SK-N-SH treated with all-trans-retinoic acid at 6 μM for 48 hours (cell line): ENCODE data around the gene LRRC56.

Experiments
- ATAC-seq: fragments of 200-7000 bp; cut with Tn5 transposase; 3 replicates; pipeline ENCODE4 v1.9.1; 2020; ENCODE audit warnings: mild to moderate bottlenecking, moderate library complexity
- BACH2 ChIP-seq: fragments of 250-450 bp; sonication (Bioruptor Pico); IDR thresholded peaks from 2 replicates; pipeline ENCODE4 v1.9.0; 2021; ENCODE audit warnings: mild to moderate bottlenecking, borderline replicate concordance
- CSDC2 ChIP-seq: fragments of 250-450 bp; sonication (Bioruptor Pico); IDR thresholded peaks from 2 replicates; pipeline ENCODE4 v1.5.0; 2020; ENCODE audit warnings: mild to moderate bottlenecking, moderate library complexity
- ESRRG ChIP-seq: fragments of 250-450 bp; sonication (Bioruptor Pico); IDR thresholded peaks from 2 replicates; pipeline ENCODE4 v1.6.1; 2021; ENCODE audit warnings: mild to moderate bottlenecking
- GLIS3 ChIP-seq: fragments of 250-450 bp; sonication (Bioruptor Pico); IDR thresholded peaks from 2 replicates; pipeline ENCODE4 v1.5.0; 2020; ENCODE audit warnings: mild to moderate bottlenecking, moderate library complexity
- ISL1 ChIP-seq: fragments of 250-450 bp; sonication (Bioruptor Pico); IDR thresholded peaks from 2 replicates; pipeline ENCODE4 v2.1.2; 2022; ENCODE audit warnings: mild to moderate bottlenecking, moderate library complexity
- OSR1 ChIP-seq: fragments of 250-450 bp; sonication (Bioruptor Pico); IDR thresholded peaks from 2 replicates; pipeline ENCODE4 v1.8.0; 2022; ENCODE audit warnings: moderate library complexity, mild to moderate bottlenecking, inconsistent platforms
- PPARA ChIP-seq: fragments of 250-450 bp; sonication (Bioruptor Pico); IDR thresholded peaks from 2 replicates; pipeline ENCODE4 v1.5.0; 2020; ENCODE audit warnings: mild to moderate bottlenecking, borderline replicate concordance
- SNAI2 ChIP-seq: fragments of 250-450 bp; sonication (Bioruptor Pico); IDR thresholded peaks from 2 replicates; pipeline ENCODE4 v1.5.0; 2020; ENCODE audit warnings: mild to moderate bottlenecking, moderate library complexity
- TCF4 ChIP-seq: fragments of 250-450 bp; sonication (Bioruptor Pico); IDR thresholded peaks from 2 replicates; pipeline ENCODE4 v1.8.0; 2021; ENCODE audit warnings: mild to moderate bottlenecking, moderate library complexity, borderline replicate concordance
- TOX ChIP-seq: fragments of 250-450 bp; sonication (Bioruptor Pico); IDR thresholded peaks from 2 replicates; pipeline ENCODE4 v1.8.0; 2021; ENCODE audit warnings: mild to moderate bottlenecking, moderate library complexity, borderline replicate concordance
- ZC3H10 ChIP-seq: fragments of 250-450 bp; sonication (Bioruptor Pico); IDR thresholded peaks from 2 replicates; pipeline ENCODE4 v1.5.1; 2021; ENCODE audit warnings: mild to moderate bottlenecking, moderate library complexity
- ZFP3 ChIP-seq: fragments of 250-450 bp; sonication (Bioruptor Pico); IDR thresholded peaks from 2 replicates; pipeline ENCODE4 v1.5.0; 2020; ENCODE audit warnings: mild to moderate bottlenecking, moderate library complexity
- ZFP30 ChIP-seq: fragments of 450-650 bp; formaldehyde crosslinking; IDR thresholded peaks from 2 replicates; pipeline ENCODE4 v1.5.0; 2022; ENCODE audit warnings: mild to moderate bottlenecking, moderate library complexity
- ZNF565 ChIP-seq: fragments of 450-650 bp; formaldehyde crosslinking; conservative IDR thresholded peaks from 2 replicates; pipeline ENCODE4 v1.5.0; 2020; ENCODE audit warnings: low read depth, mild to moderate bottlenecking, moderate library complexity
- ZNF70 ChIP-seq: fragments of 450-650 bp; formaldehyde crosslinking; IDR thresholded peaks from 2 replicates; pipeline ENCODE4 v1.5.0; 2020; ENCODE audit warnings: mild to moderate bottlenecking, moderate library complexity
- ZNF8 ChIP-seq: fragments of 450-650 bp; formaldehyde crosslinking; IDR thresholded peaks from 2 replicates; pipeline ENCODE4 v1.5.0; 2020; ENCODE audit warnings: mild to moderate bottlenecking, moderate library complexity
- TF ChIP-seq, protein P1 (sequence below): fragments of 250-450 bp; sonication (Bioruptor Pico); IDR thresholded peaks from 2 replicates; pipeline ENCODE4 v1.5.1; 2021; ENCODE audit warnings: mild to moderate bottlenecking, moderate library complexity
- TF ChIP-seq, protein P2 (sequence below): fragments of 250-450 bp; sonication (Bioruptor Pico); IDR thresholded peaks from 2 replicates; pipeline ENCODE4 v1.5.0; 2020; ENCODE audit warnings: mild to moderate bottlenecking, moderate library complexity
- TF ChIP-seq, protein P3 (sequence below): fragments of 250-450 bp; sonication (Bioruptor Pico); IDR thresholded peaks from 2 replicates; pipeline ENCODE4 v1.8.0; 2021; ENCODE audit warnings: low read depth, mild to moderate bottlenecking, moderate library complexity, borderline replicate concordance
- TF ChIP-seq, protein P4 (sequence below): fragments of 250-450 bp; sonication (Bioruptor Pico); IDR thresholded peaks from 2 replicates; pipeline ENCODE4 v1.8.0; 2020; ENCODE audit warnings: mild to moderate bottlenecking, moderate library complexity, borderline replicate concordance

The LRRC56 gene

DNA sequence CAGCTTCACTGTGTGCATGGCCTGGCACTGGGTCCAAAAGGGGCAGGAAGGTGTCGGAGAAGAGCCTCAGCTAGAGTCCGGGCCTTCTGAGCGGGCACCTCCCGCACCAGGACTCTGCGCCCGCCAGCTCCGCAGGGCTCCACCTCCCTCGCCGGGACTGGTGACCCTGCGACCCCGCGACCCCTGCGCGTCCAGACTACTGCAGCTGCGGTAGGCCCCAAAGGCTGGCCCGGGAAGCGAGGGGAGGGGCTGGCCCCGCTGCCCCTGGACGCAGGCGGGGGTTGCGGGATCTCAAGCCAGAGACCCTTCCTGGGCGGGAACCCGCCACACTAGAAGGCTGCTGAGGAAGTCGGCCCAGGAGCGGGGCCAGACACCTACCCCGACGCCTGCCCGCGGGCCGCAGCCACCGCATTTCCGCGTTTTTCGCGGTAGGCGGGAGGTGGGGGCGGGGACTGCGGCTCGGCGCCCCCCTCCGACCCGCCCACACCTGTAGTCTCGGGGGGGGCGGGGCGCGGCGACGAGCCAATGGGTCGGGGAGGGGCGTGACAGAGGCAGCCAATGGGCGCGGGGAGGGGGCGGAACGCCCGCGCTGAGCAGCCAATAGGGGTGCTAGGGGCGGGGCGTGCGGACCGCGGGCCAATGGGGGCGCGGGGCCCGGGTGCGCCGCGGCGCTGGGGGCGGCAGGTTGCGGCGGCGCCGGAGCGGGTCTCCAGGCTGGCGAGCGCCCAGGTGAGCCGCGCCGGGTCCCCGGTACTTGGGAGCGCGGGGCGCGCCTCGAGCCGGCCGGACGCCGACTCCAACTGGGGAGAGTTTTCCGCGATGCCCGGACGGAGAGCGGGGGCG is 23.2 kb downstream of the LRRC56 start, which contains the start of the genes LMNTD2 and RASSF7:
Gene LMNTD2, minus strand, starts transcription at position 434 of the 843 bp plus-strand sequence. Its CDS starts 22 bp downstream, at position 412.
Gene RASSF7, plus strand, starts transcription at position 666 of the 843 bp plus-strand sequence. CDS start 799 bp downstream, outside the sequence.
- TF ChIP-seq GLIS3 (CRISPR knock-in tag): no peak
- TF ChIP-seq TOX (CRISPR knock-in tag): no peak
- TF ChIP-seq TCF4 (CRISPR knock-in tag): no peak
- TF ChIP-seq, protein P1, sequence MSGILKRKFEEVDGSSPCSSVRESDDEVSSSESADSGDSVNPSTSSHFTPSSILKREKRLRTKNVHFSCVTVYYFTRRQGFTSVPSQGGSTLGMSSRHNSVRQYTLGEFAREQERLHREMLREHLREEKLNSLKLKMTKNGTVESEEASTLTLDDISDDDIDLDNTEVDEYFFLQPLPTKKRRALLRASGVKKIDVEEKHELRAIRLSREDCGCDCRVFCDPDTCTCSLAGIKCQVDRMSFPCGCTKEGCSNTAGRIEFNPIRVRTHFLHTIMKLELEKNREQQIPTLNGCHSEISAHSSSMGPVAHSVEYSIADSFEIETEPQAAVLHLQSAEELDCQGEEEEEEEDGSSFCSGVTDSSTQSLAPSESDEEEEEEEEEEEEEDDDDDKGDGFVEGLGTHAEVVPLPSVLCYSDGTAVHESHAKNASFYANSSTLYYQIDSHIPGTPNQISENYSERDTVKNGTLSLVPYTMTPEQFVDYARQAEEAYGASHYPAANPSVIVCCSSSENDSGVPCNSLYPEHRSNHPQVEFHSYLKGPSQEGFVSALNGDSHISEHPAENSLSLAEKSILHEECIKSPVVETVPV (CRISPR knock-in tag): no peak
- TF ChIP-seq, all 23 proteins: peak for 0
- ATAC-seq: peak; percentile 86

DNA sequence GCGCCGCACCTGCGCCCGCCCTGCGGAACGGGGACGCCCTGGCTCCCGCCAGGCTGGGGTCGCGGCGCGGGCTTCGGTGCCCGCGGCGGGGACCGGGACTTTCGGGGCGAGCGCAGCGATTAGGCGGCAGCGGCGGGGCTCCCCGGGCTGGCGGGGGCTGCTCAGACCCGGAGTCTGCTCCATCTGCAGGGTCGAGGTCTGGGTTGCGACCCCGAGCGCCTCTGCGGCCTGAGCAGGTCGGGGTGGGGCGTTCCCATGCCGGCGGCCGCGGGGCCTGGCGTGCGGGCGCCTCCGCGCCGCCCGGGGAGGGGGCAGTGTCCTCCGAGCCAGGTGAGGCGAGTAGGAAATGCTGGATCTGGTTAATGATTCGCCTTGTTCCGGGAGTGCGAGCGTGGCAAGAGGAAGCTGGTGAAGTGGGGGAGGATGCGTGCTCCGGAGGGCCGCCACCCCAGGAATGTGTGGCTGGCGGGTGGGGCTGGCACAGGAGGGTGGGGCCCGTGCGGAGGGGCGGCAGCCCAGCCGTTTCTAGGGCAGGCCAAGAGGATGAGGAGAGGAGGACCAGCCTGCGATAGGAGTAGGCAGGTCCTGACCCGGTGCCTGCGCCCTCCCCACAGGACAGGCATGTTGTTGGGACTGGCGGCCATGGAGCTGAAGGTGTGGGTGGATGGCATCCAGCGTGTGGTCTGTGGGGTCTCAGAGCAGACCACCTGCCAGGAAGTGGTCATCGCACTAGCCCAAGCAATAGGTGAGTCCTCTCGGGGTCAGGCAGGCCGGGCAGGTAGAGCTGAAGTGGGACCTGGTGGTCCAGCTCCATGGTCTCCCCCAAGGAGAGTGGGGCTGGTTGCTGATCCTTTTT is 24.0 kb downstream of the LRRC56 start:
- TF ChIP-seq, protein P2, sequence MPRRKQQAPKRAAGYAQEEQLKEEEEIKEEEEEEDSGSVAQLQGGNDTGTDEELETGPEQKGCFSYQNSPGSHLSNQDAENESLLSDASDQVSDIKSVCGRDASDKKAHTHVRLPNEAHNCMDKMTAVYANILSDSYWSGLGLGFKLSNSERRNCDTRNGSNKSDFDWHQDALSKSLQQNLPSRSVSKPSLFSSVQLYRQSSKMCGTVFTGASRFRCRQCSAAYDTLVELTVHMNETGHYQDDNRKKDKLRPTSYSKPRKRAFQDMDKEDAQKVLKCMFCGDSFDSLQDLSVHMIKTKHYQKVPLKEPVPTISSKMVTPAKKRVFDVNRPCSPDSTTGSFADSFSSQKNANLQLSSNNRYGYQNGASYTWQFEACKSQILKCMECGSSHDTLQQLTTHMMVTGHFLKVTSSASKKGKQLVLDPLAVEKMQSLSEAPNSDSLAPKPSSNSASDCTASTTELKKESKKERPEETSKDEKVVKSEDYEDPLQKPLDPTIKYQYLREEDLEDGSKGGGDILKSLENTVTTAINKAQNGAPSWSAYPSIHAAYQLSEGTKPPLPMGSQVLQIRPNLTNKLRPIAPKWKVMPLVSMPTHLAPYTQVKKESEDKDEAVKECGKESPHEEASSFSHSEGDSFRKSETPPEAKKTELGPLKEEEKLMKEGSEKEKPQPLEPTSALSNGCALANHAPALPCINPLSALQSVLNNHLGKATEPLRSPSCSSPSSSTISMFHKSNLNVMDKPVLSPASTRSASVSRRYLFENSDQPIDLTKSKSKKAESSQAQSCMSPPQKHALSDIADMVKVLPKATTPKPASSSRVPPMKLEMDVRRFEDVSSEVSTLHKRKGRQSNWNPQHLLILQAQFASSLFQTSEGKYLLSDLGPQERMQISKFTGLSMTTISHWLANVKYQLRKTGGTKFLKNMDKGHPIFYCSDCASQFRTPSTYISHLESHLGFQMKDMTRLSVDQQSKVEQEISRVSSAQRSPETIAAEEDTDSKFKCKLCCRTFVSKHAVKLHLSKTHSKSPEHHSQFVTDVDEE (CRISPR knock-in tag): no peak
- no peak for TF ChIP-seq GLIS3 (CRISPR knock-in tag)

DNA sequence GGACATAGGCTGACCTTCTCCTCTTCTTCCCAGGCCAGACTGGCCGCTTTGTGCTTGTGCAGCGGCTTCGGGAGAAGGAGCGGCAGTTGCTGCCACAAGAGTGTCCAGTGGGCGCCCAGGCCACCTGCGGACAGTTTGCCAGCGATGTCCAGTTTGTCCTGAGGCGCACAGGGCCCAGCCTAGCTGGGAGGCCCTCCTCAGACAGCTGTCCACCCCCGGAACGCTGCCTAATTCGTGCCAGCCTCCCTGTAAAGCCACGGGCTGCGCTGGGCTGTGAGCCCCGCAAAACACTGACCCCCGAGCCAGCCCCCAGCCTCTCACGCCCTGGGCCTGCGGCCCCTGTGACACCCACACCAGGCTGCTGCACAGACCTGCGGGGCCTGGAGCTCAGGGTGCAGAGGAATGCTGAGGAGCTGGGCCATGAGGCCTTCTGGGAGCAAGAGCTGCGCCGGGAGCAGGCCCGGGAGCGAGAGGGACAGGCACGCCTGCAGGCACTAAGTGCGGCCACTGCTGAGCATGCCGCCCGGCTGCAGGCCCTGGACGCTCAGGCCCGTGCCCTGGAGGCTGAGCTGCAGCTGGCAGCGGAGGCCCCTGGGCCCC is 24.8 kb downstream of the LRRC56 start:
- TF ChIP-seq ZFP30 (CRISPR knock-in tag) (no peak), ZC3H10 (CRISPR knock-in tag) (no peak), OSR1 (CRISPR knock-in tag) (no peak), SNAI2 (CRISPR knock-in tag) (no peak), ZNF8 (no peak), ISL1 (no peak), GLIS3 (CRISPR knock-in tag) (no peak), ESRRG (CRISPR knock-in tag) (no peak), ZNF565 (no peak), TCF4 (CRISPR knock-in tag) (no peak), CSDC2 (no peak), BACH2 (CRISPR knock-in tag) (no peak), TOX (CRISPR knock-in tag) (no peak), ZNF70 (CRISPR knock-in tag) (no peak), PPARA (CRISPR knock-in tag) (no peak), ZFP3 (CRISPR knock-in tag) (no peak)
- TF ChIP-seq, protein P1 (CRISPR knock-in tag): no peak
- TF ChIP-seq, protein P3, sequence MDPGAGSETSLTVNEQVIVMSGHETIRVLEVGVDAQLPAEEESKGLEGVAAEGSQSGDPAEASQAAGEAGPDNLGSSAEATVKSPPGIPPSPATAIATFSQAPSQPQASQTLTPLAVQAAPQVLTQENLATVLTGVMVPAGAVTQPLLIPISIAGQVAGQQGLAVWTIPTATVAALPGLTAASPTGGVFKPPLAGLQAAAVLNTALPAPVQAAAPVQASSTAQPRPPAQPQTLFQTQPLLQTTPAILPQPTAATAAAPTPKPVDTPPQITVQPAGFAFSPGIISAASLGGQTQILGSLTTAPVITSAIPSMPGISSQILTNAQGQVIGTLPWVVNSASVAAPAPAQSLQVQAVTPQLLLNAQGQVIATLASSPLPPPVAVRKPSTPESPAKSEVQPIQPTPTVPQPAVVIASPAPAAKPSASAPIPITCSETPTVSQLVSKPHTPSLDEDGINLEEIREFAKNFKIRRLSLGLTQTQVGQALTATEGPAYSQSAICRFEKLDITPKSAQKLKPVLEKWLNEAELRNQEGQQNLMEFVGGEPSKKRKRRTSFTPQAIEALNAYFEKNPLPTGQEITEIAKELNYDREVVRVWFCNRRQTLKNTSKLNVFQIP (CRISPR knock-in tag): no peak
- TF ChIP-seq, protein P2 (CRISPR knock-in tag): no peak
- TF ChIP-seq, protein P4, sequence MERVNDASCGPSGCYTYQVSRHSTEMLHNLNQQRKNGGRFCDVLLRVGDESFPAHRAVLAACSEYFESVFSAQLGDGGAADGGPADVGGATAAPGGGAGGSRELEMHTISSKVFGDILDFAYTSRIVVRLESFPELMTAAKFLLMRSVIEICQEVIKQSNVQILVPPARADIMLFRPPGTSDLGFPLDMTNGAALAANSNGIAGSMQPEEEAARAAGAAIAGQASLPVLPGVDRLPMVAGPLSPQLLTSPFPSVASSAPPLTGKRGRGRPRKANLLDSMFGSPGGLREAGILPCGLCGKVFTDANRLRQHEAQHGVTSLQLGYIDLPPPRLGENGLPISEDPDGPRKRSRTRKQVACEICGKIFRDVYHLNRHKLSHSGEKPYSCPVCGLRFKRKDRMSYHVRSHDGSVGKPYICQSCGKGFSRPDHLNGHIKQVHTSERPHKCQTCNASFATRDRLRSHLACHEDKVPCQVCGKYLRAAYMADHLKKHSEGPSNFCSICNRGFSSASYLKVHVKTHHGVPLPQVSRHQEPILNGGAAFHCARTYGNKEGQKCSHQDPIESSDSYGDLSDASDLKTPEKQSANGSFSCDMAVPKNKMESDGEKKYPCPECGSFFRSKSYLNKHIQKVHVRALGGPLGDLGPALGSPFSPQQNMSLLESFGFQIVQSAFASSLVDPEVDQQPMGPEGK: no peak
- TF ChIP-seq, all 23 proteins: peak for 0
- no peak for ATAC-seq

More for the DNA sequence above, 24.0 kb downstream of the LRRC56 start:
- ATAC-seq: no peak; the same call in 1 of the 3 replicates
